Lung (tissue), 12 donors: ENCODE results near the gene CMTM5. TPM values are rescaled to one million over a fixed set of nuclear protein-coding genes. Genes with fewer than 3 reads are reported as not detected.

Experiments
- ATAC-seq: fragments of 200-7000 bp; cut with Tn5 transposase; one replicate; pipeline ENCODE4 v1.9.1; 2020; ENCODE audit warnings: moderate number of reproducible peaks; ENCODE audit not compliant: insufficient read depth, low FRiP score
- DNase-seq, 3 donors: peaks; one replicate each; pipeline ENCODE4 v3.0.0-alpha.2; 2013 to 2017
- H3K27ac ChIP-seq, 2 donors: one replicate each; pipeline ENCODE4 v1.5.1; 2013; ENCODE audit warnings: mild to moderate bottlenecking in 2 of 2, moderate library complexity in 2 of 2, control low read depth in 1 of 2, inconsistent platforms in 1 of 2, low read depth in 1 of 2, low read length in 1 of 2
- H3K27me3 ChIP-seq, 3 donors: one replicate each; pipeline ENCODE4 v1.5.1; 2013; ENCODE audit warnings: low read length in 2 of 3; ENCODE audit not compliant: control insufficient read depth in 3 of 3, insufficient read depth in 3 of 3
- H3K36me3 ChIP-seq, 4 donors: one replicate each; pipeline ENCODE4 v1.5.1; 2013; ENCODE audit warnings: low read length in 4 of 4, mild to moderate bottlenecking in 1 of 4, moderate library complexity in 1 of 4; ENCODE audit not compliant: control insufficient read depth in 4 of 4, insufficient read depth in 4 of 4
- H3K4me1 ChIP-seq, 5 donors: one replicate each; pipeline ENCODE4 v1.5.1; 2013; ENCODE audit warnings: low read length in 5 of 5, mild to moderate bottlenecking in 2 of 5, moderate library complexity in 1 of 5; ENCODE audit not compliant: control insufficient read depth in 5 of 5, insufficient read depth in 5 of 5
- H3K4me3 ChIP-seq: one replicate; pipeline ENCODE4 v1.5.1; 2013; ENCODE audit warnings: mild to moderate bottlenecking, control low read depth, moderate library complexity
- H3K9ac ChIP-seq, 2 donors: one replicate each; pipeline ENCODE4 v1.5.1; 2013; ENCODE audit warnings: low read length in 2 of 2, control low read depth in 1 of 2; ENCODE audit not compliant: insufficient read depth in 1 of 2
- H3K9me3 ChIP-seq, 4 donors: one replicate each; pipeline ENCODE4 v1.5.1; 2013; ENCODE audit warnings: low read length in 3 of 4, mild to moderate bottlenecking in 1 of 4, moderate library complexity in 1 of 4; ENCODE audit not compliant: control insufficient read depth in 4 of 4, insufficient read depth in 3 of 4
- CTCF ChIP-seq: IDR thresholded peaks from 2 replicates; pipeline ENCODE4 v1.5.1; 2012; ENCODE audit warnings: mild to moderate bottlenecking; ENCODE audit errors: control extremely low read depth, extremely low read depth
- WGBS, 2 donors: extraction: QIAGEN DNeasy Blood & Tissue Kit; methylation state at CpG; one replicate each; pipeline ENCODE4 v1.1.7; 2013; 5-methylcytosine and 5-hydroxymethylcytosine counted together
- polyA plus RNA-seq, 2 donors: library from polyadenylated mRNA; stranded (reverse); fragments of 200-250 nt; gene quantifications; one replicate each; pipeline ENCODE4 v1.2.1, GENCODE V29; 2013
- total RNA-seq, 2 donors: library from RNA; depleted of rRNA in 1 of 2; stranded (reverse); fragments of >200 nt in 1 of 2; gene quantifications; one replicate each; pipeline ENCODE4 v1.2.1, GENCODE V29; 2014 to 2021
- donor health status: control.
- donor health status: control.
- donor health status: Bipolar disorder and iron deficiency.
- donor health status: healthy.
- donor health status: DM: yes; HTN: yes; CAD: no.

CMTM5 gene
- total and polyA plus RNA-seq, 4 donors, result 0.55 to 3.3 (median 1.4) TPM

GRCh38 chr14:23339506-23340268, 37.2 kb upstream of the CMTM5 start:
- Histone ChIP-seq H3K4me1 (no peaks in the 10 kb centered on the region), H3K36me3 (no peaks in the 10 kb centered on the region), H3K4me3 (no peak overlapping the region), H3K9ac (no peak overlapping the region), H3K27me3 (no peaks in the 10 kb centered on the region), H3K27ac (no peak overlapping the region), H3K9me3 (no peaks in the 10 kb centered on the region)
- 85 to 87% methylated on average over 1 of the region's 1 CpG for WGBS, 2 donors
- DNase-seq (no peak), ATAC-seq (no peak)
- no peak for TF ChIP-seq CTCF

GRCh38 chr14:23344481-23344880, 32.4 kb upstream of the CMTM5 start:
- 63 to 74% methylated on average over 3 of the region's 3 CpGs for WGBS, 2 donors
- no peak for DNase-seq
- Histone ChIP-seq H3K9me3 (no peaks in the 10 kb centered on the region), H3K9ac (no peak overlapping the region), H3K27me3 (no peaks in the 10 kb centered on the region), H3K4me3 (no peak overlapping the region), H3K27ac (no peak overlapping the region), H3K4me1 (no peaks in the 10 kb centered on the region), H3K36me3 (peaks cover 0 to 2% (median 0%) of the 10 kb centered on the region in 4 donors)
- no peak for ATAC-seq
- no peak for TF ChIP-seq CTCF

GRCh38 chr14:23345987-23346692, 30.7 kb upstream of the CMTM5 start:
- Histone ChIP-seq H3K9me3 (no peaks in the 10 kb centered on the region), H3K4me3 (no peak overlapping the region), H3K27ac (no peak overlapping the region), H3K4me1 (no peaks in the 10 kb centered on the region), H3K36me3 (peaks cover 0 to 2% (median under 1%) of the 10 kb centered on the region in 4 donors), H3K9ac (no peak overlapping the region), H3K27me3 (no peaks in the 10 kb centered on the region)
- ATAC-seq, result no peak
- WGBS, 2 donors, result 86 to 90% methylated on average over 13 of the region's 13 CpGs
- no peak for DNase-seq
- no peak for TF ChIP-seq CTCF
